OCI-LY3 (cell line): ENCODE measurements around the gene GNA12.

Experiments
- H2AFZ ChIP-seq: fragments of 200-600, 300-600 bp; shearing (Covaris generic); 2 replicates; pipeline ENCODE4 v1.6.0; 2014; ENCODE audit warnings: antibody characterized with exemption, low read depth, low read length
- H3K27ac ChIP-seq: fragments of 200-600, 300-600 bp; sonication (generic); 2 replicates; pipeline ENCODE4 v1.5.1; 2014; ENCODE audit warnings: mild to moderate bottlenecking, low read length, moderate library complexity, mixed read lengths
- H3K27me3 ChIP-seq: fragments of 200-600, 300-600 bp; sonication (generic); 2 replicates; pipeline ENCODE4 v1.6.1; 2014; ENCODE audit warnings: low read depth, low read length, mixed read lengths
- H3K36me3 ChIP-seq: fragments of 200-600, 300-600 bp; sonication (generic); replicated peaks from 2 replicates; pipeline ENCODE3; 2014; ENCODE audit warnings: low read depth, low read length, mixed read lengths
- H3K4me1 ChIP-seq: fragments of 300-600, 200-600 bp; sonication (generic); 2 replicates; pipeline ENCODE4 v1.6.1; 2014; ENCODE audit warnings: low read length, mixed read lengths
- H3K4me2 ChIP-seq: fragments of 200-600, 300-600 bp; sonication (generic); 2 replicates; pipeline ENCODE4 v1.6.1; 2014; ENCODE audit warnings: low read length, mixed read lengths
- H3K4me3 ChIP-seq: fragments of 300-600, 200-600 bp; sonication (generic); 2 replicates; pipeline ENCODE4 v1.5.1; 2014; ENCODE audit warnings: antibody characterized with exemption, mild to moderate bottlenecking, low read length, moderate library complexity
- H3K79me2 ChIP-seq: fragments of 300-600, 200-600 bp; shearing (Covaris generic); 2 replicates; pipeline ENCODE4 v1.6.1; 2014; ENCODE audit warnings: mild to moderate bottlenecking, low read length, mixed read lengths
- H3K9ac ChIP-seq: fragments of 300-600, 200-600 bp; shearing (Covaris generic); 2 replicates; pipeline ENCODE4 v1.6.0; 2014; ENCODE audit warnings: mild to moderate bottlenecking, low read length, moderate library complexity
- H3K9me3 ChIP-seq: fragments of 200-600, 300-600 bp; shearing (Covaris generic); 2 replicates; pipeline ENCODE4 v1.6.1; 2014; ENCODE audit warnings: low read length, mixed read lengths; ENCODE audit not compliant: insufficient read depth
- H4K20me1 ChIP-seq: fragments of 200-600, 300-600 bp; sonication (generic); 2 replicates; pipeline ENCODE4 v1.6.1; 2016; ENCODE audit warnings: low read length, mixed read lengths; ENCODE audit not compliant: insufficient read depth
- CTCF ChIP-seq: fragments of 200-600, 300-600 bp; sonication (generic); IDR thresholded peaks from 2 replicates; pipeline ENCODE4 v1.5.1; 2014; ENCODE audit warnings: antibody characterized with exemption, low read length, low read depth
- EZH2phosphoT487 ChIP-seq: fragments of 200-600 bp; shearing (Covaris generic); IDR thresholded peaks from 2 replicates; pipeline ENCODE4 v1.6.1; 2018; ENCODE audit warnings: antibody characterized with exemption, mixed run types, low read depth

Gene GNA12

GRCh38 chr7:2794836-2795636 lies 49.1 kb downstream of the GNA12 start:
- no peak for TF ChIP-seq EZH2phosphoT487
- TF ChIP-seq CTCF, result no peak
- H3K9me3 ChIP-seq, result no peaks in the 10 kb centered on the region
- no peak overlapping the region for H3K4me2 ChIP-seq
- H3K9ac ChIP-seq, result no peak overlapping the region
- H3K4me1 ChIP-seq, result peaks cover 36% of the 10 kb centered on the region
- H3K27me3 ChIP-seq, result no peaks in the 10 kb centered on the region
- peaks cover 13% of the 10 kb centered on the region for H3K36me3 ChIP-seq
- no peak overlapping the region for H3K4me3 ChIP-seq
- H2AFZ ChIP-seq, result no peak overlapping the region
- peaks cover 3% of the 10 kb centered on the region; the same call in 1 of the 2 replicates for H4K20me1 ChIP-seq
- H3K79me2 ChIP-seq, result peaks cover 31% of the 10 kb centered on the region
- no peak overlapping the region for H3K27ac ChIP-seq

GRCh38 chr7:2792856-2793487 lies 51.1 kb downstream of the GNA12 start:
- peaks cover 16% of the 10 kb centered on the region for H3K79me2 ChIP-seq
- H3K36me3 ChIP-seq, result peaks cover 13% of the 10 kb centered on the region
- no peaks in the 10 kb centered on the region for H3K27me3 ChIP-seq
- TF ChIP-seq EZH2phosphoT487 (no peak), CTCF (no peak)
- H3K9ac ChIP-seq, result no peak overlapping the region
- H3K4me1 ChIP-seq, result peaks cover 15% of the 10 kb centered on the region
- H3K4me2 ChIP-seq, result no peak overlapping the region
- no peak overlapping the region for H2AFZ ChIP-seq
- no peaks in the 10 kb centered on the region for H3K9me3 ChIP-seq
- peaks cover 3% of the 10 kb centered on the region; the same call in 1 of the 2 replicates for H4K20me1 ChIP-seq
- H3K4me3 ChIP-seq, result no peak overlapping the region
- H3K27ac ChIP-seq, result no peak overlapping the region

DNA sequence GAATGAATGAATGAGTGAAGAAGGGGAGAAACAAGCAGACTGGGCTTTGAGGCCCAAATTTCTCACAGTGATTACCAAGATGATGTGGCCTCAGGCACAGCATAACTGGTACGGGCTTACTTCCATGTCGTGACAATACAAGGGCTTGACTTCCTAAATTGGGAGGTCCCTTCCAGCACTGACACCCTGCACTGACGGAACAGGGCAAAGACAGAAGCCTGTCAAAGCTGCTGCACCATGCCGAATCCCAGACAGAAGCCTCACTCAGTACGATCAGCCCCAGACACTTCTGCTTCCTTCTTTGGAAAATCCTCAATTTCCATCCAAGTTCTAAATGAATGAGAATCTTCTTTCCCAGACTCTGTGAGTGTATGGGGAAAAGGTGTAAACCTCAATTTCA lies 51.9 kb downstream of the GNA12 start:
- no peak overlapping the region for H3K4me3 ChIP-seq
- H3K27me3 ChIP-seq, result no peaks in the 10 kb centered on the region
- no peaks in the 10 kb centered on the region for H4K20me1 ChIP-seq
- no peak overlapping the region for H2AFZ ChIP-seq
- no peak overlapping the region for H3K9ac ChIP-seq
- H3K9me3 ChIP-seq, result no peaks in the 10 kb centered on the region
- TF ChIP-seq CTCF (no peak), EZH2phosphoT487 (no peak)
- H3K27ac ChIP-seq, result no peak overlapping the region
- peaks cover 13% of the 10 kb centered on the region for H3K36me3 ChIP-seq
- H3K79me2 ChIP-seq, result peaks cover 9% of the 10 kb centered on the region; the same call in 1 of the 2 replicates
- H3K4me1 ChIP-seq, result peaks cover 8% of the 10 kb centered on the region
- H3K4me2 ChIP-seq, result no peak overlapping the region

DNA sequence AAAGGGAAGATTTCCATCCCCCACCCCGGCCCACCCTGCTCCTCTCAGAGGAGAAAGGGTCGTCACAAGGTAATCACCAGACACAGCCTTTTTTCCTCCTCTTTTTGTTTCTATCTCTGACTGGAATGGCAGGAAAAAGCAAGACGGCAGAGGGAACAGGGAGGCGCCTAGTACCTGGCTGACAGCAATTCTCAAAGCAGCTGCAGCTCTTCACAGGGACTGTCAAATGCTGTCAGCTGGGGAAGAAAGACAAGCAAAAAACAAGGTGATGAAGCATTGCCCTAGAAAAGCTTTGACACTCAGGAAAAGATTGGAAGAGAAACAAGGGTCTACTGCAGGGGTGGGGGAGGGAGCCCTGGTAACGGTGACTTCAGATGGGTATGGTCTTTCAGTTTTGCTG lies 52.7 kb downstream of the GNA12 start:
- Histone ChIP-seq H4K20me1 (no peaks in the 10 kb centered on the region), H3K9ac (no peak overlapping the region), H2AFZ (no peak overlapping the region), H3K4me1 (peaks cover 6% of the 10 kb centered on the region), H3K4me2 (no peak overlapping the region), H3K9me3 (no peaks in the 10 kb centered on the region), H3K4me3 (no peak overlapping the region), H3K79me2 (peaks cover 2% of the 10 kb centered on the region; the same call in 1 of the 2 replicates), H3K27me3 (no peaks in the 10 kb centered on the region), H3K36me3 (peaks cover 18% of the 10 kb centered on the region), H3K27ac (no peak overlapping the region)
- no peak for TF ChIP-seq EZH2phosphoT487
- TF ChIP-seq CTCF, result no peak
